Spleen (tissue), 7 donors: ENCODE data around the gene HGS.

Experiments used
- POLR2A ChIP-seq, 3 donors: fragments of 450-650 bp; IDR thresholded peaks; one replicate each; pipeline ENCODE4 v1.5.1; 2017; ENCODE audit warnings: antibody characterized with exemption in 3 of 3, mild to moderate bottlenecking in 1 of 3
- TF ChIP-seq, protein P1 (sequence below), 11 experiments: fragments of 200-600 bp in 7 of 11; fragments of 450-650 bp in 4 of 11; sonication (generic) in 4 of 11; IDR thresholded peaks in 8 of 11; conservative IDR thresholded peaks in 3 of 11; 1 replicate in 7 of 11; 2 replicates in 4 of 11; pipeline versions ENCODE4 v1.4.0 to v1.8.0; 2016 to 2021; ENCODE audit warnings: antibody characterized with exemption in 11 of 11, inconsistent platforms in 4 of 11, mild to moderate bottlenecking in 1 of 11
- donor health status: DM: no; HTN: no; CAD: no; lungs with moderate emphysema.
- donor health status: DM: no; HTN: no; CAD: no.
- donor health status: DM: no; HTN: no; CAD: no.

DNA sequence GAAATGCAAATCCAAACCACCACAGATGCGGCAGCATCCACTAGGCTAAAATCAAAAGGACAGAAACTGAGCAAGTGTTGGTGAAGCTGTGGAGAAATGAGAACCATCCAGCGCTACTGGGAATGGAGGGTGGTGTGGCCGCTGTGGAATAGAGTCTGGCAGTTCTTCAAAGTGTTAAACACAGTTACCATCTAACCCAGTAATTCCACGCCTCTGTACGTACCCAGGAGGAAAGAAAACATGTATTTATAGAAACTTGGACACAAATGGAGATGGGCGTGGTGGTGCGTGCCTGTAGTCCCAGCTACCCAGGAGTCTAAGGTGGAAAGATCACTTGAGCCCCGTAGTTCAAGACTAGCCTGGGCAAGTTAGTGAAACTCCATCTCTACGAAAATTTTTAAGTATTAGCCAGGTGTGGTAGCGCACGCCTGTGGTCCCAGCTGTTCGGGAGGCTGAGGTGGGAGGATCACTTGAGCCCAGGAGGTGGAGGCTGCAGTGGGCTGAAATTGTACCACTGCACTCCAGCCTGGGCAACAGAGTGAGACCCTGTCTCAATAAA is 39.9 kb downstream of the HGS start:
- TF ChIP-seq, protein P1, sequence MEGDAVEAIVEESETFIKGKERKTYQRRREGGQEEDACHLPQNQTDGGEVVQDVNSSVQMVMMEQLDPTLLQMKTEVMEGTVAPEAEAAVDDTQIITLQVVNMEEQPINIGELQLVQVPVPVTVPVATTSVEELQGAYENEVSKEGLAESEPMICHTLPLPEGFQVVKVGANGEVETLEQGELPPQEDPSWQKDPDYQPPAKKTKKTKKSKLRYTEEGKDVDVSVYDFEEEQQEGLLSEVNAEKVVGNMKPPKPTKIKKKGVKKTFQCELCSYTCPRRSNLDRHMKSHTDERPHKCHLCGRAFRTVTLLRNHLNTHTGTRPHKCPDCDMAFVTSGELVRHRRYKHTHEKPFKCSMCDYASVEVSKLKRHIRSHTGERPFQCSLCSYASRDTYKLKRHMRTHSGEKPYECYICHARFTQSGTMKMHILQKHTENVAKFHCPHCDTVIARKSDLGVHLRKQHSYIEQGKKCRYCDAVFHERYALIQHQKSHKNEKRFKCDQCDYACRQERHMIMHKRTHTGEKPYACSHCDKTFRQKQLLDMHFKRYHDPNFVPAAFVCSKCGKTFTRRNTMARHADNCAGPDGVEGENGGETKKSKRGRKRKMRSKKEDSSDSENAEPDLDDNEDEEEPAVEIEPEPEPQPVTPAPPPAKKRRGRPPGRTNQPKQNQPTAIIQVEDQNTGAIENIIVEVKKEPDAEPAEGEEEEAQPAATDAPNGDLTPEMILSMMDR (IDR thresholded peaks at IDR 0.05 in 8 of 11, conservative IDR thresholded peaks at IDR 0.05 in 3 of 11), result no peak
- no peak for TF ChIP-seq POLR2A (IDR thresholded peaks at IDR 0.05)
